ENCODE results near the gene FAM234B. TPM values are rescaled to one million over a fixed set of nuclear protein-coding genes. Genes with fewer than 3 reads are reported as not detected.

FAM234B gene
- total RNA-seq, 1 donor from 2014 or later = 16.3 TPM

DNA sequence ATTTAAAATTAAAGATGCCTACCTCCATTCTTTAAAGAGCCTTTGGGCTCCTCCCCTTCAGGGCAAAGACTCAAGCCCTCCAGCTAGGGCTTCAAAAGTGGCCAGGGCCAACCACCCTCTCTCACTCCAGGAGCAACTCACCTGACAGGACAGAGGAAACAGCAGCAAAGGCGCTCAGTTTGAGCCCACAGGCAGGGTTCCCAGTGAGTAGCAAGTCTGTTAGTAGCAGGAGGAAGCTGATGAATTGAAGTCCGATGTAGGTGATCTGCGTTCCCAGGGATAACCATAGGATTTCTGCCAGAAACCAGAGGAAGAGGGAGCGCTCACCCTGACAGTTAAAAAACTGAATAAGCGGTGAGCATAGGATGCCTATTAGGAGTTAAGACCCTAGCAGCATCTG, 43.6 kb downstream of the FAM234B start:
- peaks cover 16% of the 10 kb centered on the region for H3K4me1 Mint-ChIP-seq
- H3K36me3 Mint-ChIP-seq (ENCODE audit: low read depth) = peaks cover 15% of the 10 kb centered on the region
- no peak for DNase-seq (ENCODE audit: low read depth, low spot score)
- no peak overlapping the region for H3K4me3 Mint-ChIP-seq
- H3K27ac Mint-ChIP-seq (ENCODE audit: unreplicated experiment) = no peak overlapping the region
- H3K9me3 Mint-ChIP-seq = no peaks in the 10 kb centered on the region
- peaks cover 2% of the 10 kb centered on the region for H3K27me3 Mint-ChIP-seq (ENCODE audit: low read depth)
- TF ChIP-seq, protein P1, sequence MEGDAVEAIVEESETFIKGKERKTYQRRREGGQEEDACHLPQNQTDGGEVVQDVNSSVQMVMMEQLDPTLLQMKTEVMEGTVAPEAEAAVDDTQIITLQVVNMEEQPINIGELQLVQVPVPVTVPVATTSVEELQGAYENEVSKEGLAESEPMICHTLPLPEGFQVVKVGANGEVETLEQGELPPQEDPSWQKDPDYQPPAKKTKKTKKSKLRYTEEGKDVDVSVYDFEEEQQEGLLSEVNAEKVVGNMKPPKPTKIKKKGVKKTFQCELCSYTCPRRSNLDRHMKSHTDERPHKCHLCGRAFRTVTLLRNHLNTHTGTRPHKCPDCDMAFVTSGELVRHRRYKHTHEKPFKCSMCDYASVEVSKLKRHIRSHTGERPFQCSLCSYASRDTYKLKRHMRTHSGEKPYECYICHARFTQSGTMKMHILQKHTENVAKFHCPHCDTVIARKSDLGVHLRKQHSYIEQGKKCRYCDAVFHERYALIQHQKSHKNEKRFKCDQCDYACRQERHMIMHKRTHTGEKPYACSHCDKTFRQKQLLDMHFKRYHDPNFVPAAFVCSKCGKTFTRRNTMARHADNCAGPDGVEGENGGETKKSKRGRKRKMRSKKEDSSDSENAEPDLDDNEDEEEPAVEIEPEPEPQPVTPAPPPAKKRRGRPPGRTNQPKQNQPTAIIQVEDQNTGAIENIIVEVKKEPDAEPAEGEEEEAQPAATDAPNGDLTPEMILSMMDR (conservative IDR thresholded peaks at IDR 0.05) = no peak

DNA sequence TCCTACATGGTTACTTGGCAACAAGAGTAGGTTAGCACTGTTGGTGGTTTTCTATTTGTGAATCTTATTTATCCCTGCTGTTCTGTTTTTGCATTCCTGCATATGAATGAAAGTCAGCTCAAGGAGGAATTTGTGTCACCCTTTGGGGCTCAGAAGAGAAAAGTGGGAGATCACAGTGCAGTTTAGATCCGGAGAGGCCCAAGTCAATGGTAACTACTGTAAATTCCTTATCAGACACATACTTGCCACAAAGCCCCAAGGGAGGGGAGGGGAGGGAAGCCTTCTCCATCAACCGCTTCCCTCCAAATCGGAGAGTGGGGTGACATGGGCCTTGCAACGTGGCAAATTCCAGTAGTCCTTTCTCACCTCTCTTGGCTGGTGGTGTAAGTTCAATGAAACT, 44.3 kb downstream of the FAM234B start:
- H3K27ac Mint-ChIP-seq (ENCODE audit: unreplicated experiment) = no peak overlapping the region

DNA sequence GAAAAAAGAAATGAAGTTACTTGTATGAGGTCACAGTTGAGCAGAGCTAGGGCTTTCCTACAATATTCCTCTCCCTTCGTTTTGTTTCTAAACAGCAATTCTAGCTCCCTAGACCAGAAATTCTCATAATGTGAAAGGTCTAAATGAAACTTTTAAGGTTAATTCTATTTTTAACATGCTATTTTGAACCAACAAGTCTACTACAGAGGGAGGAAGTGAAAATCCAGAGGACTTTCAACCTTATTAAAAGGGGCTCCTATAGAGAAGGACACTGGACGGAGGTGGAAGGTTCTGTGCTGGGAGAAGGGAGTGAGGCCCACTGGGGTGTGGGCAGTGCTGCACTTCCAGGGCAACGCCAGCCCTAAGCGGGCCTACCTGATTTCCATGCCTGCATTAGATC, 45.9 kb downstream of the FAM234B start:
- Mint-ChIP-seq H3K4me1 (peaks cover 16% of the 10 kb centered on the region), H3K4me3 (no peak overlapping the region)

More for the DNA sequence above, 44.3 kb downstream of the FAM234B start:
- TF ChIP-seq, protein P1 (conservative IDR thresholded peaks at IDR 0.05) = no peak
- Mint-ChIP-seq H3K4me1 (peaks cover 16% of the 10 kb centered on the region), H3K27me3 (ENCODE audit: low read depth) (peaks cover 2% of the 10 kb centered on the region), H3K36me3 (ENCODE audit: low read depth) (peaks cover 10% of the 10 kb centered on the region), H3K9me3 (no peaks in the 10 kb centered on the region), H3K4me3 (no peak overlapping the region)
- DNase-seq (ENCODE audit: low read depth, low spot score) = no peak

DNA sequence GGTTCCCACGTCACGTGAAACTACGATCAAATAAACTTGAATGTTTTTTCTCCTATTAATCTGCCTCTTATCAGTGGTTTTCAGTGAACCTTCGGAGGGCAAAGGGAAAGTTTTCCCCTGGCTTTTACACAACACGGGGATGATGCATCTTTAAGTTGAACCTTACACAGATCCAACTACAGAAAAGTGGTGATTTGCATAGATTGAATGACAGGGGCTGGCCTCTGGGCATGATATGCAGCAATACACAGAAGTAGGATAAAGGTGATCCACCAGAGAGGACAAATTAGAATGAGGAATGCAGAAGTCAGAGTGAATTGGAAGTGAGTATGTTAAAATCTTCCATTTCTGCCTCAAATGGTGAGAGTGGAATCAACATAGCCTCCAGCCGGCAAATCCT, 47.7 kb downstream of the FAM234B start:
- no peak for DNase-seq (ENCODE audit: low read depth, low spot score)
- peaks cover 16% of the 10 kb centered on the region for H3K4me1 Mint-ChIP-seq
- TF ChIP-seq, protein P1 (conservative IDR thresholded peaks at IDR 0.05) = no peak

More for the DNA sequence above, 45.9 kb downstream of the FAM234B start:
- H3K27ac Mint-ChIP-seq (ENCODE audit: unreplicated experiment) = no peak overlapping the region
- TF ChIP-seq, protein P1 (conservative IDR thresholded peaks at IDR 0.05) = no peak
- H3K27me3 Mint-ChIP-seq (ENCODE audit: low read depth) = peaks cover 7% of the 10 kb centered on the region
- no peak for DNase-seq (ENCODE audit: low read depth, low spot score)
- H3K9me3 Mint-ChIP-seq = no peaks in the 10 kb centered on the region
- H3K36me3 Mint-ChIP-seq (ENCODE audit: low read depth) = peaks cover 7% of the 10 kb centered on the region

DNA sequence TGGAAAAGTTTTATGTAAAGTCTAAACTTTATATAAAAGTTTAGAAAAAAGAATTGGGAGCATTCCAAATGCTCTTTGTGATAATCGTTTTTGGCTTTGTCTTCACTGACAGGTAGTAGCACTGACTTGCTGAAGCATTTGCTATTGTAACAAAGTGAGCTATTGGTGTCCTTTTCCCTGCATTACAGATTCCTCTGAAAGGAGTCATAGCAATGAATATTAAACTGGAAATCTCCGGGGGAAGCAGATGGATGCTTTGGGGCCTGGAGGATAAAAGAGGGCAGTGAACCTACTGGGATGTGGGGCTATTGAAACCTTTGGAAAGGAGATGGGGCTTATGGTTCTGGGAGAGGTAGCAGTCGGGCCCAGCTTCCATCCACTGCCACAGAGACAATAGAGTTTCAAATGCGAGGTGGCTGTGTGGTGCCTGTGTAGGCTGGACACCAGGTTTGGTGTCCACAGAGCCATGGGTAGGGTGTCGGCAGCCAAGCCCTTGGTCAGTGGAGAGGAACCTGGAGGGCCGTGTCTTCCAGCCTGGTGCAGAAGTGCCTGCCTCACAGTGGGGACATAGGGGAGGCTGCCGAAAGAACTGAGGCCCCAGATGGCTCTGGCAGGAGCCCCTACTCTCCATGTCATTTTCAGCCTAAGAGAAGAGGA, 49.1 kb downstream of the FAM234B start:
- TF ChIP-seq, protein P1 (conservative IDR thresholded peaks at IDR 0.05) = no peak
- Mint-ChIP-seq H3K9me3 (no peaks in the 10 kb centered on the region), H3K4me1 (peaks cover 19% of the 10 kb centered on the region), H3K27me3 (ENCODE audit: low read depth) (peaks cover 7% of the 10 kb centered on the region), H3K4me3 (no peak overlapping the region), H3K27ac (ENCODE audit: unreplicated experiment) (no peak overlapping the region), H3K36me3 (ENCODE audit: low read depth) (no peaks in the 10 kb centered on the region)
- DNase-seq (ENCODE audit: low read depth, low spot score) = no peak

More for the DNA sequence above, 47.7 kb downstream of the FAM234B start:
- H3K36me3 Mint-ChIP-seq (ENCODE audit: low read depth) = no peaks in the 10 kb centered on the region
- H3K9me3 Mint-ChIP-seq = no peaks in the 10 kb centered on the region
- no peak overlapping the region for H3K27ac Mint-ChIP-seq (ENCODE audit: unreplicated experiment)
- no peak overlapping the region for H3K4me3 Mint-ChIP-seq
- peaks cover 7% of the 10 kb centered on the region for H3K27me3 Mint-ChIP-seq (ENCODE audit: low read depth)
